IPS-18a (cell line): ENCODE results near the gene DEK.

Experiments
- H3K27ac ChIP-seq: one replicate; pipeline ENCODE4 v1.5.1; 2013; ENCODE audit warnings: low read length
- H3K27me3 ChIP-seq: one replicate; pipeline ENCODE4 v1.6.1; 2013; ENCODE audit warnings: mild to moderate bottlenecking, low read length; ENCODE audit not compliant: control insufficient read depth, insufficient read depth
- H3K36me3 ChIP-seq: one replicate; pipeline ENCODE4 v1.6.1; 2013; ENCODE audit warnings: low read depth, low read length; ENCODE audit not compliant: control insufficient read depth
- H3K4me1 ChIP-seq: one replicate; pipeline ENCODE4 v1.6.1; 2013; ENCODE audit warnings: low read depth, low read length; ENCODE audit not compliant: control insufficient read depth
- H3K4me3 ChIP-seq: one replicate; pipeline ENCODE4 v1.5.1; 2013; ENCODE audit warnings: low read length
- H3K9ac ChIP-seq: one replicate; pipeline ENCODE4 v1.6.1; 2013; ENCODE audit warnings: mild to moderate bottlenecking, low read length, moderate library complexity
- H3K9me3 ChIP-seq: one replicate; pipeline ENCODE4 v1.6.1; 2013; ENCODE audit warnings: low read depth, low read length; ENCODE audit not compliant: control insufficient read depth

The DEK gene

GRCh38 chr6:18264923-18265377 is 620 bp upstream of the DEK start:
- Histone ChIP-seq H3K4me1 (peaks cover 26% of the 10 kb centered on the region), H3K9ac (peak overlapping the region; percentile 75), H3K36me3 (peaks cover 13% of the 10 kb centered on the region), H3K27ac (peak overlapping the region; percentile 19), H3K4me3 (peak overlapping the region; percentile 81), H3K27me3 (no peaks in the 10 kb centered on the region), H3K9me3 (no peaks in the 10 kb centered on the region)

- peak overlapping the region; percentile 83 for H3K27ac ChIP-seq
- peaks cover 26% of the 10 kb centered on the region for H3K4me1 ChIP-seq
- no peaks in the 10 kb centered on the region for H3K9me3 ChIP-seq
- no peaks in the 10 kb centered on the region for H3K27me3 ChIP-seq
- peaks cover 19% of the 10 kb centered on the region for H3K36me3 ChIP-seq
- peak overlapping the region; percentile 88 for H3K4me3 ChIP-seq
- H3K9ac ChIP-seq = peak overlapping the region; percentile 98
Observed at GRCh38 chr6:18263418-18264218, 712 bp downstream of the DEK start.

- Histone ChIP-seq H3K4me1 (peaks cover 26% of the 10 kb centered on the region), H3K9me3 (no peaks in the 10 kb centered on the region), H3K9ac (peak overlapping the region; percentile 98), H3K27me3 (no peaks in the 10 kb centered on the region), H3K4me3 (peak overlapping the region; percentile 88), H3K36me3 (peaks cover 27% of the 10 kb centered on the region), H3K27ac (no peak overlapping the region)
Observed at GRCh38 chr6:18262702-18263417, 1.5 kb downstream of the DEK start.

- H3K9me3 ChIP-seq = no peaks in the 10 kb centered on the region
- peaks cover 26% of the 10 kb centered on the region for H3K4me1 ChIP-seq
- H3K36me3 ChIP-seq = peaks cover 37% of the 10 kb centered on the region
- peak overlapping the region; percentile 88 for H3K4me3 ChIP-seq
- peak overlapping the region; percentile 98 for H3K9ac ChIP-seq
- H3K27me3 ChIP-seq = no peaks in the 10 kb centered on the region
- peak overlapping the region; percentile 27 for H3K27ac ChIP-seq
Observed at GRCh38 chr6:18261877-18262276, 2.5 kb downstream of the DEK start.

- Histone ChIP-seq H3K9ac (no peak overlapping the region), H3K4me1 (peaks cover 25% of the 10 kb centered on the region), H3K36me3 (peaks cover 50% of the 10 kb centered on the region), H3K9me3 (no peaks in the 10 kb centered on the region), H3K4me3 (peak overlapping the region; percentile 5), H3K27ac (no peak overlapping the region), H3K27me3 (no peaks in the 10 kb centered on the region)
Observed at GRCh38 chr6:18260448-18261106, 3.8 kb downstream of the DEK start.

- Histone ChIP-seq H3K4me3 (no peak overlapping the region), H3K9me3 (no peaks in the 10 kb centered on the region), H3K27me3 (no peaks in the 10 kb centered on the region), H3K9ac (no peak overlapping the region), H3K4me1 (peaks cover 18% of the 10 kb centered on the region), H3K27ac (no peak overlapping the region), H3K36me3 (peaks cover 57% of the 10 kb centered on the region)
Observed at GRCh38 chr6:18259675-18260447, 4.5 kb downstream of the DEK start.

GRCh38 chr6:18254793-18255192 is 9.5 kb downstream of the DEK start:
- no peak overlapping the region for H3K27ac ChIP-seq
- H3K9me3 ChIP-seq = no peaks in the 10 kb centered on the region
- H3K27me3 ChIP-seq = no peaks in the 10 kb centered on the region
- H3K36me3 ChIP-seq = peaks cover 83% of the 10 kb centered on the region
- H3K4me3 ChIP-seq = no peak overlapping the region
- H3K9ac ChIP-seq = no peak overlapping the region
- no peaks in the 10 kb centered on the region for H3K4me1 ChIP-seq

GRCh38 chr6:18253635-18254034 is 10.7 kb downstream of the DEK start:
- Histone ChIP-seq H3K4me3 (no peak overlapping the region), H3K4me1 (no peaks in the 10 kb centered on the region), H3K27ac (no peak overlapping the region), H3K27me3 (no peaks in the 10 kb centered on the region), H3K9me3 (no peaks in the 10 kb centered on the region), H3K9ac (no peak overlapping the region), H3K36me3 (peaks cover 90% of the 10 kb centered on the region)

- Histone ChIP-seq H3K4me3 (no peak overlapping the region), H3K9me3 (no peaks in the 10 kb centered on the region), H3K27me3 (no peaks in the 10 kb centered on the region), H3K27ac (no peak overlapping the region), H3K4me1 (no peaks in the 10 kb centered on the region), H3K9ac (no peak overlapping the region), H3K36me3 (peaks cover 90% of the 10 kb centered on the region)
Observed at GRCh38 chr6:18249271-18249670, 15.1 kb downstream of the DEK start.

GRCh38 chr6:18248698-18249097 is 15.6 kb downstream of the DEK start:
- Histone ChIP-seq H3K4me3 (no peak overlapping the region), H3K36me3 (peaks cover 89% of the 10 kb centered on the region), H3K9me3 (no peaks in the 10 kb centered on the region)

GRCh38 chr6:18247002-18247401 is 17.3 kb downstream of the DEK start:
- Histone ChIP-seq H3K4me1 (no peaks in the 10 kb centered on the region), H3K9me3 (no peaks in the 10 kb centered on the region), H3K27ac (no peak overlapping the region), H3K36me3 (peaks cover 92% of the 10 kb centered on the region), H3K9ac (no peak overlapping the region), H3K4me3 (no peak overlapping the region), H3K27me3 (no peaks in the 10 kb centered on the region)

More at GRCh38 chr6:18248698-18249097, 15.6 kb downstream of the DEK start:
- H3K27me3 ChIP-seq = no peaks in the 10 kb centered on the region
- H3K27ac ChIP-seq = no peak overlapping the region
- H3K9ac ChIP-seq = no peak overlapping the region
- H3K4me1 ChIP-seq = no peaks in the 10 kb centered on the region
